Lower leg skin (tissue), 3 donors: ENCODE data around the gene SELP.

Experiments
- CTCF ChIP-seq, 3 donors: fragments of 450-650 bp; IDR thresholded peaks; one replicate each; pipeline ENCODE4 v1.5.1; 2016; ENCODE audit warnings: antibody characterized with exemption in 3 of 3, mild to moderate bottlenecking in 3 of 3, moderate library complexity in 2 of 3
- POLR2A ChIP-seq, 2 donors: fragments of 450-650 bp; IDR thresholded peaks; one replicate each; pipeline ENCODE4 v1.6.1; 2016 to 2017; ENCODE audit warnings: antibody characterized with exemption in 2 of 2, mild to moderate bottlenecking in 1 of 2, moderate library complexity in 1 of 2

- TF ChIP-seq CTCF (IDR thresholded peaks at IDR 0.05) = no peak
- TF ChIP-seq POLR2A (IDR thresholded peaks at IDR 0.05) = no peak
Observed at GRCh38 chr1:169670836-169671235, 40.9 kb upstream of the SELP start.
